IMR-90 (cell line): ENCODE data around the gene SERPINE2. TPM values are rescaled to one million over a fixed set of nuclear protein-coding genes. Genes with fewer than 3 reads are reported as not detected.

Source experiments
- ATAC-seq: fragments of 200-7000 bp; cut with Tn5 transposase; 2 replicates; pipeline ENCODE4 v1.9.1; 2020; ENCODE audit warnings: low read depth, mild to moderate bottlenecking, moderate library complexity
- BruUV-seq: library from RNA; stranded (reverse); fragments of 400-500 nt; replicated peaks from 2 replicates; lab custom pipeline; 2021; lab: Mats Ljungman, UMichigan
- CTCF ChIA-PET: fragments of 300-600 bp; formaldehyde crosslinking; extraction: SDS; loops from one replicate; lab custom pipeline; 2021; ENCODE audit warnings: antibody characterized with exemption; lab: Yijun Ruan, JAX
- POLR2A ChIA-PET: fragments of 300-600 bp; sonication (Branson Sonifier 250); formaldehyde crosslinking; loops from one replicate; lab custom pipeline; 2022; ENCODE audit warnings: antibody characterized with exemption; ENCODE audit not compliant: unreplicated experiment; lab: Charles Lee
- DNase-seq: peaks from one replicate; pipeline ENCODE4 v3.0.0; 2013
- H2AFZ ChIP-seq: replicated peaks from 2 replicates; pipeline ENCODE3; 2013; ENCODE audit warnings: low read length, mild to moderate bottlenecking; ENCODE audit not compliant: poor library complexity
- H2AK5ac ChIP-seq: 2 replicates; pipeline ENCODE4 v1.6.1; 2013; ENCODE audit warnings: low read depth, low read length, inconsistent platforms
- H2AK9ac ChIP-seq: replicated peaks from 2 replicates; pipeline ENCODE3; 2013; ENCODE audit warnings: mild to moderate bottlenecking, low read depth, low read length, moderate library complexity; ENCODE audit not compliant: poor library complexity
- H2BK120ac ChIP-seq: 2 replicates; pipeline ENCODE4 v1.6.1; 2013; ENCODE audit warnings: low read depth, low read length, inconsistent platforms
- H2BK15ac ChIP-seq: 3 replicates; pipeline ENCODE4 v1.6.1; 2013; ENCODE audit warnings: low read depth, low read length, inconsistent platforms
- H2BK20ac ChIP-seq: 2 replicates; pipeline ENCODE4 v1.6.1; 2013; ENCODE audit warnings: low read depth, mild to moderate bottlenecking, inconsistent platforms, low read length, moderate library complexity
- H2BK5ac ChIP-seq: 2 replicates; pipeline ENCODE4 v1.6.1; 2013; ENCODE audit warnings: mild to moderate bottlenecking, low read depth, low read length, inconsistent platforms; ENCODE audit not compliant: poor library complexity, severe bottlenecking
- H3K14ac ChIP-seq: replicated peaks from 2 replicates; pipeline ENCODE4 v1.6.1; 2013; ENCODE audit warnings: low read depth, low read length, inconsistent platforms
- H3K18ac ChIP-seq: 2 replicates; pipeline ENCODE4 v1.6.1; 2013; ENCODE audit warnings: low read depth, low read length, control low read depth
- H3K23ac ChIP-seq: 2 replicates; pipeline ENCODE4 v1.6.1; 2013; ENCODE audit warnings: low read depth, low read length, inconsistent platforms
- H3K27ac ChIP-seq: 2 replicates; pipeline ENCODE4 v1.5.1; 2013; ENCODE audit warnings: mild to moderate bottlenecking, control low read depth, low read length; ENCODE audit not compliant: insufficient read depth
- H3K27me3 ChIP-seq: 2 replicates; pipeline ENCODE4 v1.6.1; 2013; ENCODE audit warnings: low read length; ENCODE audit not compliant: control insufficient read depth, insufficient read depth
- H3K36me3 ChIP-seq: 2 replicates; pipeline ENCODE4 v1.6.1; 2013; ENCODE audit warnings: low read length, mixed read lengths; ENCODE audit not compliant: control insufficient read depth, insufficient read depth
- H3K4ac ChIP-seq: 2 replicates; pipeline ENCODE4 v1.6.1; 2013; ENCODE audit warnings: low read depth, low read length, inconsistent platforms
- H3K4me1 ChIP-seq: 2 replicates; pipeline ENCODE4 v1.6.1; 2013; ENCODE audit warnings: low read length, mixed read lengths; ENCODE audit not compliant: control insufficient read depth, insufficient read depth
- H3K4me2 ChIP-seq: 2 replicates; pipeline ENCODE4 v1.6.1; 2013; ENCODE audit warnings: low read depth, mild to moderate bottlenecking, control low read depth, low read length, moderate library complexity
- H3K4me3 ChIP-seq: 2 replicates; pipeline ENCODE4 v1.5.1; 2013; ENCODE audit warnings: low read depth, mild to moderate bottlenecking, control low read depth, low read length, moderate library complexity; ENCODE audit not compliant: insufficient read depth
- H3K56ac ChIP-seq: 2 replicates; pipeline ENCODE4 v1.6.1; 2013; ENCODE audit warnings: low read length, inconsistent platforms; ENCODE audit not compliant: insufficient read depth; ENCODE audit errors: extremely low read depth
- H3K79me1 ChIP-seq, 2 experiments: 2 replicates each; pipeline ENCODE4 v1.6.1; 2013; ENCODE audit warnings: low read length in 2 of 2, inconsistent platforms in 1 of 2, low read depth in 1 of 2
- H3K9ac ChIP-seq: 2 replicates; pipeline ENCODE4 v1.6.1; 2013; ENCODE audit warnings: low read depth, low read length, control low read depth
- H3K9me1 ChIP-seq: 2 replicates; pipeline ENCODE4 v1.6.1; 2013; ENCODE audit warnings: low read length, inconsistent platforms; ENCODE audit not compliant: insufficient read depth
- H3K9me3 ChIP-seq: 2 replicates; pipeline ENCODE4 v1.6.1; 2013; ENCODE audit warnings: low read length; ENCODE audit not compliant: control insufficient read depth, insufficient read depth
- H4K20me1 ChIP-seq: 2 replicates; pipeline ENCODE4 v1.6.1; 2013; ENCODE audit warnings: low read length, inconsistent platforms; ENCODE audit not compliant: insufficient read depth
- H4K5ac ChIP-seq: 2 replicates; pipeline ENCODE4 v1.6.1; 2013; ENCODE audit warnings: mild to moderate bottlenecking, low read depth, low read length, control low read depth
- H4K8ac ChIP-seq, 2 experiments: 2 replicates each; pipeline ENCODE4 v1.6.1; 2013; ENCODE audit warnings: low read depth in 2 of 2, low read length in 2 of 2, control low read depth in 1 of 2, inconsistent platforms in 1 of 2
- H4K91ac ChIP-seq: 2 replicates; pipeline ENCODE4 v1.6.1; 2013; ENCODE audit warnings: low read depth, low read length, inconsistent platforms; ENCODE audit not compliant: insufficient read depth
- BHLHE40 ChIP-seq: fragments of 150-350 bp; IDR thresholded peaks from 2 replicates; pipeline ENCODE4 v1.6.1; 2016; ENCODE audit warnings: mild to moderate bottlenecking, low read depth, low read length
- CEBPB ChIP-seq: IDR thresholded peaks from 2 replicates; pipeline ENCODE4 v1.6.1; 2012; ENCODE audit warnings: low read depth, low read length, improper control_type of control experiment
- CHD1 ChIP-seq: IDR thresholded peaks from 2 replicates; pipeline ENCODE4 v1.6.1; 2012; ENCODE audit warnings: low read depth, low read length, improper control_type of control experiment
- FOS ChIP-seq: fragments of 150-350 bp; IDR thresholded peaks from 2 replicates; pipeline ENCODE4 v1.6.1; 2016; ENCODE audit warnings: low read depth, low read length
- MAFK ChIP-seq: IDR thresholded peaks from 2 replicates; pipeline ENCODE4 v1.6.1; 2012; ENCODE audit warnings: low read depth, low read length, improper control_type of control experiment
- MAZ ChIP-seq: IDR thresholded peaks from 2 replicates; pipeline ENCODE4 v1.6.1; 2012; ENCODE audit warnings: low read depth, mild to moderate bottlenecking, low read length, improper control_type of control experiment, moderate library complexity, borderline replicate concordance
- MXI1 ChIP-seq: IDR thresholded peaks from 2 replicates; pipeline ENCODE4 v1.6.1; 2012; ENCODE audit warnings: low read depth, mild to moderate bottlenecking, low read length, moderate library complexity, borderline replicate concordance
- NFE2L2 ChIP-seq: fragments of 150-350 bp; IDR thresholded peaks from 2 replicates; pipeline ENCODE4 v1.6.1; 2016; ENCODE audit warnings: low read depth, mild to moderate bottlenecking, low read length
- POLR2A ChIP-seq: IDR thresholded peaks from 2 replicates; pipeline ENCODE4 v1.6.1; 2012; ENCODE audit warnings: mild to moderate bottlenecking, low read depth, low read length
- RAD21 ChIP-seq: IDR thresholded peaks from 2 replicates; pipeline ENCODE4 v1.6.1; 2012; ENCODE audit warnings: low read length, improper control_type of control experiment
- RCOR1 ChIP-seq: IDR thresholded peaks from 2 replicates; pipeline ENCODE4 v1.6.1; 2012; ENCODE audit warnings: mild to moderate bottlenecking, low read length, improper control_type of control experiment; ENCODE audit not compliant: insufficient replicate concordance
- RFX5 ChIP-seq: IDR thresholded peaks from 2 replicates; pipeline ENCODE4 v1.8.0; 2012; ENCODE audit warnings: low read depth, mild to moderate bottlenecking, low read length, moderate library complexity
- SMC3 ChIP-seq: fragments of 150-350 bp; IDR thresholded peaks from 2 replicates; pipeline ENCODE4 v1.6.1; 2016; ENCODE audit warnings: low read depth, mild to moderate bottlenecking, antibody characterized with exemption, low read length, moderate library complexity
- WGBS, 2 experiments: methylation state at CpG; one replicate each; pipeline versions ENCODE4 v1.1.5 to v1.1.7; 2013; ENCODE audit warnings: missing lambda C conversion rate in 2 of 2; ENCODE audit not compliant: insufficient read length in 1 of 2; ENCODE audit errors: extremely low coverage in 2 of 2; 5-methylcytosine and 5-hydroxymethylcytosine counted together
- dilution Hi-C: fragments of 300-500 bp; cut with HindIII; formaldehyde crosslinking; loops from one replicate; pipeline ENCODE4 v1.14.3; 2018; ENCODE audit warnings: low sequenced_read_pairs; ENCODE audit not compliant: unreplicated experiment
- in situ Hi-C: fragments of 300-500 bp; cut with MboI; formaldehyde crosslinking; loops from 3 replicates; pipeline ENCODE4 v1.14.3; 2019; ENCODE audit warnings: low sequenced_read_pairs, inconsistent platforms, mixed read lengths
- intact Hi-C: fragments of 100-400 bp; cut with micrococcal nuclease; formaldehyde crosslinking; loops from 2 replicates; pipeline ENCODE4 v1.10.0; 2022
- polyA plus RNA-seq, 3 experiments: library from polyadenylated mRNA; depleted of rRNA; stranded (reverse); fragments of >200 nt; gene quantifications; 2 replicates each; pipeline ENCODE4 v1.2.3, GENCODE V29; 2012; ENCODE audit warnings: low replicate concordance in 1 of 3
- total RNA-seq: library from RNA; depleted of rRNA; stranded (reverse); fragments of >200 nt; gene quantifications from 2 replicates; pipeline ENCODE4 v1.2.3, GENCODE V29; 2012
- TF ChIP-seq, protein P1 (sequence below): conservative IDR thresholded peaks from 2 replicates; pipeline ENCODE4 v1.5.1; 2012; ENCODE audit warnings: mild to moderate bottlenecking, low read depth, low read length, improper control_type of control experiment
- TF ChIP-seq, protein P2 (sequence below): fragments of 150-350 bp; IDR thresholded peaks from 2 replicates; pipeline ENCODE4 v1.6.1; 2016; ENCODE audit warnings: low read depth, mild to moderate bottlenecking, low read length, moderate library complexity, borderline replicate concordance
- TF ChIP-seq, protein P3 (sequence below): fragments of 150-350 bp; IDR thresholded peaks from 2 replicates; pipeline ENCODE4 v1.6.1; 2017; ENCODE audit warnings: mild to moderate bottlenecking, antibody characterized with exemption, low read length, low read depth

The SERPINE2 gene
- total and polyA plus RNA-seq, 2 of the 4 experiments (the other 2 are of a cell fraction) = 24.0 to 62.7 TPM

DNA sequence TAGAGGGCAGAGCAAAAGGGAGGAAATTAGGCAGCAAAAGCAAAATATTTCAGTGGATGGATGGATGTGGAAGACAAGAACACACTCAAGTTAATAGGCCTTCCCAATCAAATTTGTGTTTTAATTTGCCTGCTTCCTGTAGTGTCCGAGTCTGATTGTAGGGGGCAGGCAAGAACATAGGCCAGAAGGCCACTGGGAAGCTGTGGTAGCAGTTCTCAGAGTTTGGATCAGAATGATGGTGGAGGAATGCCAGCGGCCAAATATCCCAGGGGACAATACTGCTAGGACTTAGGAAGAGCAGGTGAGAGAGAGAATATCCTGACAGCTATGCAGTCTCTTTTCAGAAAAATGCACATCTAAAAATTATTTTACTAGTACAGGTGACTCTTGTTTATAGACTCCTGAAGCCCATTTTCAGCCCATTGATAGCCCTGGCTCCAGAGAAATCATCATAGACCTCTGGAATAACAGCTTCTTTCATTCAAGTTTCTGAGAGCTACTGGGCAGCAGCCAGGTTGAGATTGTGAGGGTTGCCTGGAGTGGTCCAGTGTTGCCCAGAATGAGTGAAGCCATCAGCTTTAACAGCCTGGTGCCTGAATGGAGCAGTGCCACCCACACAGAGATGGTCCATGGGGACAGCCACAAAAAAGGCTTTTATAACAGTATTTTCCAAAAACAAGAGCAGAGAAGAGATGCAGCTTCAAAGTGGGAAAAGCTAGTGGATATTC, 19.1 kb upstream of the SERPINE2 start:
- TF ChIP-seq, protein P1, sequence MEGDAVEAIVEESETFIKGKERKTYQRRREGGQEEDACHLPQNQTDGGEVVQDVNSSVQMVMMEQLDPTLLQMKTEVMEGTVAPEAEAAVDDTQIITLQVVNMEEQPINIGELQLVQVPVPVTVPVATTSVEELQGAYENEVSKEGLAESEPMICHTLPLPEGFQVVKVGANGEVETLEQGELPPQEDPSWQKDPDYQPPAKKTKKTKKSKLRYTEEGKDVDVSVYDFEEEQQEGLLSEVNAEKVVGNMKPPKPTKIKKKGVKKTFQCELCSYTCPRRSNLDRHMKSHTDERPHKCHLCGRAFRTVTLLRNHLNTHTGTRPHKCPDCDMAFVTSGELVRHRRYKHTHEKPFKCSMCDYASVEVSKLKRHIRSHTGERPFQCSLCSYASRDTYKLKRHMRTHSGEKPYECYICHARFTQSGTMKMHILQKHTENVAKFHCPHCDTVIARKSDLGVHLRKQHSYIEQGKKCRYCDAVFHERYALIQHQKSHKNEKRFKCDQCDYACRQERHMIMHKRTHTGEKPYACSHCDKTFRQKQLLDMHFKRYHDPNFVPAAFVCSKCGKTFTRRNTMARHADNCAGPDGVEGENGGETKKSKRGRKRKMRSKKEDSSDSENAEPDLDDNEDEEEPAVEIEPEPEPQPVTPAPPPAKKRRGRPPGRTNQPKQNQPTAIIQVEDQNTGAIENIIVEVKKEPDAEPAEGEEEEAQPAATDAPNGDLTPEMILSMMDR = no peak
- TF ChIP-seq BHLHE40 (no peak), RAD21 (no peak), CEBPB (no peak), FOS (no peak), MAZ (no peak), NFE2L2 (no peak), POLR2A (no peak), MXI1 (no peak), MAFK (no peak), CHD1 (no peak), RCOR1 (no peak), RFX5 (no peak), SMC3 (no peak)
- TF ChIP-seq, protein P2, sequence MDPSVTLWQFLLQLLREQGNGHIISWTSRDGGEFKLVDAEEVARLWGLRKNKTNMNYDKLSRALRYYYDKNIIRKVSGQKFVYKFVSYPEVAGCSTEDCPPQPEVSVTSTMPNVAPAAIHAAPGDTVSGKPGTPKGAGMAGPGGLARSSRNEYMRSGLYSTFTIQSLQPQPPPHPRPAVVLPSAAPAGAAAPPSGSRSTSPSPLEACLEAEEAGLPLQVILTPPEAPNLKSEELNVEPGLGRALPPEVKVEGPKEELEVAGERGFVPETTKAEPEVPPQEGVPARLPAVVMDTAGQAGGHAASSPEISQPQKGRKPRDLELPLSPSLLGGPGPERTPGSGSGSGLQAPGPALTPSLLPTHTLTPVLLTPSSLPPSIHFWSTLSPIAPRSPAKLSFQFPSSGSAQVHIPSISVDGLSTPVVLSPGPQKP = no peak
- TF ChIP-seq, protein P3, sequence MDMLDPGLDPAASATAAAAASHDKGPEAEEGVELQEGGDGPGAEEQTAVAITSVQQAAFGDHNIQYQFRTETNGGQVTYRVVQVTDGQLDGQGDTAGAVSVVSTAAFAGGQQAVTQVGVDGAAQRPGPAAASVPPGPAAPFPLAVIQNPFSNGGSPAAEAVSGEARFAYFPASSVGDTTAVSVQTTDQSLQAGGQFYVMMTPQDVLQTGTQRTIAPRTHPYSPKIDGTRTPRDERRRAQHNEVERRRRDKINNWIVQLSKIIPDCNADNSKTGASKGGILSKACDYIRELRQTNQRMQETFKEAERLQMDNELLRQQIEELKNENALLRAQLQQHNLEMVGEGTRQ = no peak
- no TSS peak for BruUV-seq
- Histone ChIP-seq H3K9me1 (no peaks in the 10 kb centered on the region), H2AK9ac (no peak overlapping the region), H4K91ac (no peak overlapping the region), H3K14ac (no peak overlapping the region), H3K56ac (no peak overlapping the region), H2AFZ (no peak overlapping the region), H3K9ac (no peak overlapping the region), H3K4me1 (no peaks in the 10 kb centered on the region), H3K4ac (no peak overlapping the region), H3K79me1 (no peaks in the 10 kb centered on the region), H2BK20ac (no peak overlapping the region), H4K8ac (no peak overlapping the region), H3K23ac (no peak overlapping the region), H2AK5ac (no peak overlapping the region), H3K27ac (no peak overlapping the region), H2BK120ac (no peak overlapping the region), H3K27me3 (peaks cover 3% of the 10 kb centered on the region; the same call in 1 of the 2 replicates), H2BK5ac (no peak overlapping the region), H3K36me3 (no peaks in the 10 kb centered on the region), H3K4me3 (no peak overlapping the region), H3K18ac (no peak overlapping the region), H2BK15ac (no peak overlapping the region), H4K5ac (no peak overlapping the region), H4K20me1 (no peaks in the 10 kb centered on the region), H3K9me3 (peaks cover 10% of the 10 kb centered on the region), H3K4me2 (no peak overlapping the region)
- ChIA-PET POLR2A (no interaction called here), CTCF (interaction anchor here (0.7 kb wide), 1 partner anchor 226 kb away, joined by 3 read pairs; no protein-coding TSS in a partner anchor)
- dilution Hi-C loops (no loop called here), intact Hi-C loops (no loop called here), in situ Hi-C loops (no loop called here)
- DNase-seq = no peak
- WGBS, 2 experiments = 33% methylated on average over 1 of the region's 2 CpGs; no CpG with 5 or more reads in 1 of the 2 experiments
- no peak for ATAC-seq
